H54 (cell line): ENCODE results near the gene CNNM1.

Experiments
- DNase-seq: peaks from one replicate; pipeline ENCODE4 v3.0.0; 2011; ENCODE audit warnings: low spot score, mixed read lengths; ENCODE audit not compliant: insufficient read length
- FAIRE-seq: peaks from 3 replicates; lab custom pipeline; 2011; peaks lifted over from hg19 to GRCh38; lab: Jason Lieb, UNC
- POLR2A ChIP-seq: IDR thresholded peaks from 2 replicates; pipeline ENCODE4 v1.6.1; 2011; ENCODE audit warnings: low read depth, mild to moderate bottlenecking, low read length

Gene CNNM1

DNA sequence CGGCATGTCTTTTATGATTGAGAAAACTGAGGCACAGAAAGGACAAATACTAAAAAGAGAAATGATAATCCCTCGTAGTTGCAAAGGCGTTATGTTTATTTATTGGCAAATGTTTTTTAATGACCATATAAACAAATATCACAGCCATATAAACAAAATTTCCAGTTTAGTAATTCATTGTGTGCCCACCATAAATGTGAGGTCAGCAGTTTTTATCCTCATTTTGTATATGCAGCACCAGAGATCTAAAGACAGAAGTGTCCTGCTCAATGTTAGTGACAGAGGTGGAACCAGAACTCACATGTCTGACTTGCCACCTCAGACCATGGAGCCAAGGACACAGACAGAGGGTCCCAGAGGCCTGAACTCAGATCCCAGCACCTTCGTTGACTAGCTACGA lies 14.1 kb downstream of the CNNM1 start:
- no peak for FAIRE-seq
- no peak for TF ChIP-seq POLR2A
- DNase-seq = no peak

DNA sequence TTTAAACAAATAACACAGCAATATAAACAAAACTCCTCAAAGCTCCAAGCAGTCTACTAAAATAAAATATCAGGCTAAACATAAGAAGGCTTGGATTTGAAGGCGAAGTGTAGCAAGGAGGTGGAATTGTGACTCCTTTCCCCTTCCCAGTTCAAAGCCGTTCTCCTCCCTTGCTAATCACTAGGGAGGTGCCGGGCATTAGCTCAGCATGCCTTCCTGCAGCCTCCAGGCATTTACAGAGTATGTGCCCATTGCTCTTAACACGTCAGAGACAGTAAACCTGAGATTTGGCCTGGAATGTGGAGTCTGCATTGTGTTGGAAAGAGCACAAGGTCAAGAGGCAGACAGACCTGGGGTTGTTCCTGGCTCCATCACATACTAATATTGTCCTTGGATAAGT lies 15.6 kb downstream of the CNNM1 start:
- DNase-seq (no peak), FAIRE-seq (no peak)
- no peak for TF ChIP-seq POLR2A

DNA sequence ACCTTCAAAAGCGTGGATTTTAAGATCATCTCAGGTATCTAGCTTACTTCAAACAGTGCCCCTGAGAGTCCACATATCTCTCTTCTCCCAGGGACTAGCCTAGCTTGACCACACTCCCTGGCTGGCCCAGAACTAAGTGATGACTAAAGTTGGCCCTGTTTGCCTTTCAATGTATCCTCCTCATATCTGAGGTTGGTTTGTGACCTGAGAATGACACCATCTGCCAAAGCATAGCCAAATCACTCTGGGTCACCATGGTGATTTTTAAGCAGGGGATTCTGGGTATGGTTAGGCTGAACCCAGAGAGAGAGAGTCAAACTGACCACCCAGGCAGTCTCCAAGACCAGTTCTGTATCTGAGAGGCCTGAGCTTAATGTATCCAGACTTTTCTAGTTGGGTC lies 16.2 kb downstream of the CNNM1 start:
- TF ChIP-seq POLR2A = no peak
- FAIRE-seq = no peak
- DNase-seq = no peak

DNA sequence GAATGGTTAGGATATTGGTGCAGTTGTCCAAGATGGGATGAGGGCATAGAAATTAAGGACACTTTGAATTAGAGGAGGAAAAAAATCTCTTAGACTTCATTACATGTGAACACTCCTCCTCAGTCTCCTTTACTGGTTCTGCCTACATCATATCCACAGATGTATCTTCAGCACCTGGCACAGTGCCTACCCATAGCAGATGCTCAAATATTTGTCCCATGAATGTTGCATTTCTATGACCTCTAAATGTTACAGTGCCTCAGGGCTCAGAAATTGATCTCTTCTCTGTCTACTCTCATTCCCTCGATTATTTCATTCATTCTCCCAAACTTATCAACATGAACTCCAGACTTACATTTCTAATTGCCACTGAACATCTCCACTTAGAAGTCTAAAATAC lies 17.1 kb downstream of the CNNM1 start:
- FAIRE-seq (no peak), DNase-seq (no peak)
- TF ChIP-seq POLR2A = no peak

DNA sequence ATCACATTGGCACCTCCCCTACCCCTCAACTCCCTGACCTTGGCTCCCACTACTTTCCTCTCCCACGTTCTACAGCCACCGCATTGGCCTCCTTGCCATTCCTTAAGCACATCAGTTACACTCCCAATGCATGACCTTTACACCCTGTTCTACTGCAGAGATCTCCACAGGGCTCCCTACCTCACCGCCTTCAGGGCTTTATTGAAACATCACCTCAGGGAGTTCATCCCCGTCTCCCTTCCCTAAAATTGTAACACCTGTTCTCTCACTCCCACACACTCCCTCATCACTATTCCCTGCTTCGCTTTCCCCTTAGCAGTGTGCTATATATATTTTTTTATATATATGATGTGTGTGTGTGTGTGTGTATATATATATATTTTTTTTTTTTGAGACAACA lies 18.5 kb downstream of the CNNM1 start:
- FAIRE-seq (no peak), DNase-seq (no peak)
- no peak for TF ChIP-seq POLR2A

DNA sequence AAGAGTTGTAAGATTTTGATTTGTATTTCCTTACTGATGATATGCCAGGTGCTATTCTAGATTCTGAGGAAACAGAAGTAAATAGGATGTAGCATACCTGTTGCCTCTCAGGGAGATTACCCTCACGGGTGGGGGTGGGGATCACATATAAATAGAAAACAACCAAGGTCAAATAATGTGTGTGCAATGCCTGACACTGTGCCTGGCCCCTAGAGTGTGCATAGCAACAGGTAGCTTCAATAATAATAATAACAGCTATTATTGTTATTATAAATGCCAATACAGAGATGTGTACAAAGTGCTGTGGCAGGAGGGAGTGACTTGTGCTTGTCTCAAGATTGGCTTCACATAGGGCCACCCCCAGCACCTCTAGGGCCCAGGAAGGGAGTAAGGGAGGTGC lies 24.0 kb downstream of the CNNM1 start:
- FAIRE-seq (no peak), DNase-seq (no peak)
- no peak for TF ChIP-seq POLR2A

DNA sequence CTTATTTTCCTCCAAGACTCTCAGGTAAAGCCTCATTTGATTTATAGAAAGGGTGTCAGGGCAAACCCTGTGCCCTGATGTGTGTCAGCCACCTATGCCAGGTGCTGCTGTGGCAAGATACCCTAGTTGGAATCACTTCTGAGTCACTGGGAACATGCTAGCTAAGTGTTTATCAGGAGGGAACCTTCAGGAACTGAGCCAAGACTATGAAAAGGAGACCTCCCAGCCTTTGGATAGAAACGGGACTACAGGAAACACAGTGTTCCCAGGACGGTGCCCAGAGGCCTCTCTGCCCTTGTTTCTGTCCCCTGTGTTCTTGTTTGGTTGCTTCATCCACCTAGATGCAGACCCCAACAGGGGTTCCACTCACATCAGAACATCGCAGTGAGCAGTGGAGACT lies 28.5 kb downstream of the CNNM1 start:
- DNase-seq = no peak
- no peak for TF ChIP-seq POLR2A
- FAIRE-seq = no peak

DNA sequence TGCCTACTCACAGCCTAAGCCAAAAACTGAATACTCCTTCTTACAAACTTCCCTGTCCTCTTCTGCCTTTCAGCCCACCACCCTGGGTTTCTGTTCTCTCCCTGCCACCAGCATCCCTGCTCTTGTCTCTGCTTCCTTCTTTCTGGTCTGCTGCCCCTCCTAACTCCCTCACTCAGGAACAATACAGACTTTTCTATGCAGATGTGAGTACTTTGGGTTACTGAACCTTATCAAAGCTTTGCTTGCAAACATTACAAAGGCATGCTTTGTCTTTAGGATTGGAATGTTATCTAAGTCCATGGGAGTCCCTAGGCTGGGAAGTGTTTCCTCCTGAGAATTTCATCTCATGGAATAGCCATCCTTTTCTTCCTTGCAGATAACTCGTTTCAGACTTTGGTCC lies 28.9 kb downstream of the CNNM1 start:
- DNase-seq (no peak), FAIRE-seq (no peak)

DNA sequence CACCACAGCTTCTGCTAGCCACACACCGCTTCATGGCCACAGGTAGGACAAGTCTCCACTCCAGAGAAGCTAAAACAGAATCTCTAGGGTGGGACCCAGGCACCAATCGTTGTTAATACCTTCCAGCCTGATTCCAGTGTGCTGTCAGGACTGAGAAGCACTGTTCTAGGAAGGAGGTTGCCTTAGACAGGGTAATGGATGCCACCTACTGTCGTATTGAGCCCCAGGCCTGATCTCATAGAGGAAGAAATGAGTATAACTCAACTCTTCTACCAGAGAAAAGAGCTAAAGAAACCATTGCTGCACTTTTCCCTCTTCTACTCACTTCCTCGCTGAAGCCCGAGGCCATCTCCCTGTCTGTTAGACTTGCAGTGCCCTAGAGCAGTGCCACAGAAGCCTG lies 31.8 kb downstream of the CNNM1 start:
- no peak for DNase-seq
- FAIRE-seq = no peak
- TF ChIP-seq POLR2A = no peak

More for the DNA sequence above, 28.9 kb downstream of the CNNM1 start:
- TF ChIP-seq POLR2A = no peak

DNA sequence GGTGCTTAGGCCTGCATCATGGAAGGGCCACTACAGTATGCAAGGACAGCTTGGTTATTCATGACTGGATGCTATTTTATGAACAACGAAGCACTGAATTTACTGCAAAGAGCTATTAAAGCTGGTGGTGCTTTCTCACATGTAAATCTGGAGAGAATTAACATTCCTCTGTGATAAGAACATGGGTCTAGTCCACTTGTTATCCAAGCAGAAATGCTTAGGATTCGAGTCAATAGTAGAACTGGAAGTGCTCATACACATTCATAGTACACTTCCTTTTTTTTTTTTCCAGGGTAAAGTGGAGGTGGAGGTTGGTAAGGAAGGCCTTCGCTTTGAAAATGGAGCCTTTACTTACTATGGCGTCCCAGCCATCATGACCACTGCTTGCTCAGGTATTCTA lies 35.0 kb downstream of the CNNM1 start:
- TF ChIP-seq POLR2A = no peak
- no peak for DNase-seq
- FAIRE-seq = no peak

DNA sequence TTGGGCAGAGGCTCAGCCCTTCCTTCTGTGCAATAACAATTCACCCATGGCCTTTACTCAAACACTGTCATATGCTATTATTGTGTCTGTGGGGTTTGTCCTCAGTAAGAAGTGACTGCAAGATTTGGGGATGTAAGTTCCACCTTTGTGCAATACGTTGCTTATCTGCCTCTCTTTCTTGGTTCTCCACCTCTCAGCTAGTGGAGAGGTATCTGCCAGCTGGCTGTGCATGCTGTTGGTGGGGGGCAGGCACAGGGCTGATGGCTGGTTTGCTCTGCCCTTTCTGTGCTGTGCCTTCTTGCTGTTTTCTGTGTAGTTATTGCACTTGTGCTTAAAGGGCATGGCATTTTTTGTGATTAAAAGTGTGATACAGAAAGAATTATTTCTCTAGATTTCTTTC lies 36.2 kb downstream of the CNNM1 start:
- DNase-seq (no peak), FAIRE-seq (no peak)
- no peak for TF ChIP-seq POLR2A

DNA sequence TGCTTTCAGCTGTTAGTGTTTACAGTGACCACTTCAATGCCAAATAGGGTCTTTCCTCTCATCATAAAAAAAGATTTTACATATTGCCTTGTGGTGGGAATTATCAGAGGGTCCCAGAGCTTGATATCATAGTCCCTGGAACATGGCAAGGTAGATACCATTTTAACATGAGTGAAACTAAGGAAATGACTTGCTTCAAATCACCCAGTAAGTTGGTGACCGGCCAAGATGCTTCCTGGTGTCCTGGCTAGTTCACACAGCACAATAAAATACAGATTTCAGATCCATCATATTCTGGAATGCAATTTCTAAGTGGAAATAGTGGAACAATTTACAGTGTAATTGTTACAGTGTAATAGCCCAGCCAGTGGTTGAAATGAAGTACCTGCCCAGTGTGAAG lies 36.6 kb downstream of the CNNM1 start:
- TF ChIP-seq POLR2A = no peak
- FAIRE-seq = no peak
- DNase-seq = no peak

DNA sequence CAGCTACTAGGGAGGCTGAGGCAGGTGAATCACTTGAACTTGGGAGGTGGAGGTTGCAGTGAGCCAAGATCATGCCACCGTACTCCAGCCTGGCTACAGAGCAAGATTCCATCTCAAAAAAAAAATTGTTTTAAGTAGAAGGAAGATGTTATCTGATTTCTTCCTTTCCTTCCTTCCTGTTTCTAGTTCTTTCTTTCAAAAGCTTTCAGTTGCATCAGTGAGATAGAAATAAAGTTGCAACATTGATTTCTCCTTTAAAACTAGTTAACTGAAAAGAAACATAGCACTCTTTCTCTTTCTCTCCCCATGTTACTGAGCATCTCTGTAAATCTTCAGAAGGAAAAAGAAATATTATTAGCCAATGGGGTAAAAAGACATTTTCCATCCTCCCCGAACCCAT lies 37.5 kb downstream of the CNNM1 start:
- FAIRE-seq = no peak
- no peak for DNase-seq
- no peak for TF ChIP-seq POLR2A

DNA sequence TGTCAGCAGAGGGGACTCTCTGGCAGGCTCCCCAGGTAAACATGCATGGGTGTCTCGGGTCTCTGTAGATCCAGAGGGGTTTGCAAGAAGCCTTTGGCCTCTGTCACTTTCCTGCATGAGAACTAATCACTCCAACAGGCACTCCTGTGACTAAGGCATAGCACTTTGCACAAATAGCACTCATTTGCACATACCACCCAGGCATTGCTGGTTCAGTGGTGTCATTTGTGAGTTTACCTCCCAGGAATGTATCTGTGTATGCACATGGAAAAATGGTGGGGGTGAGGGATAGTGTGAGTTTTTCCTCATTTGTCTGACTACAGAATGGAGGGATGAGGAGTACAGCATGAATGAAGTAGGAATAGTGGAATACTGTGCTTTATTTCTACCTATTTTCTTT lies 39.5 kb downstream of the CNNM1 start:
- no peak for TF ChIP-seq POLR2A
- FAIRE-seq = no peak
- no peak for DNase-seq

DNA sequence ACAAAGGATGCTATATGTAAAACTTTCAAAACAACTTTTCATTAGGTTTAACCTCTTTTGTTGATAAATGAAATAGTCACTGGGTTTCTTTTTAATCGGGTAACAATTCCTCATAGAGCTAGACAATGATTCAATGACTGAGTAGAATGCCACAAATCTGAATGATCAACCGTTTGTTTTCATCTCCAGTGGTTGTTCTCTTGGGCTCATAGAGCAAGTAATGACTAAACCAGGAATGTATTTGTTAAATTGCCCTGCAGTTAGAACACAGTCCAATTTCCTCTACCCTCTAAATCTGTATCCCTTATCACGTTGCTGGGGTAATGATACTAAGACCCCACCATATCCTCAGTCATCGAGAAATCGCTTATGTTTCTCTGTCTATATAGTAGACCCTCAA lies 40.0 kb downstream of the CNNM1 start:
- TF ChIP-seq POLR2A = no peak
- FAIRE-seq (no peak), DNase-seq (no peak)

DNA sequence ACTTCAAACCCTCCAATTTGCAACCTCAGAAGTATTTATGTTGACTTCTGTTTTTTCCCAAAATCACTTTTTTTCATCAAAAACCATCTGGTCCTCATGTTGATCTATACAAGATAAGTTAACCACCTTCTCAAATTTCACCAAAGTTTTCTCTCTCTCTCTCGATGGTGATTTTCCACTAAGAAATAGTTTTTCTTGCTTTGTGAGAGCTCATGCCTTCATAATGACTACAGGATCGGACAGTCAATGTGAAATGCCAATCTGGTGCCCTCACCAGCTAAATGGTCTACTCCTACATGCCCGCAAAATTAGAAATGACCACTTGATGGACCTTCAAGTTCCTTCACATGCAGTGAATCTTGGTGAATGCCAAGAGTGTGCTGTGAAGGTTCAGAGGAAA lies 40.4 kb downstream of the CNNM1 start:
- FAIRE-seq = no peak
- TF ChIP-seq POLR2A = no peak
- no peak for DNase-seq
